Astrocyte (in vitro differentiated cells and primary cell): ENCODE results near the gene ISG15.
"Not testable (repeated sequence)": the region's sequence is repeated elsewhere in the genome, so short reads cannot be mapped to it uniquely, and the experiment has no call there.

Experiments
- CTCF ChIP-seq: IDR thresholded peaks from 2 replicates; pipeline ENCODE4 v1.5.1; 2011; ENCODE audit warnings: low read depth, mild to moderate bottlenecking, inconsistent platforms, low read length, moderate library complexity; ENCODE audit not compliant: insufficient read depth
- EZH2 ChIP-seq: IDR thresholded peaks from 2 replicates; pipeline ENCODE4 v1.6.1; 2012; ENCODE audit warnings: mild to moderate bottlenecking, low read length, inconsistent platforms; ENCODE audit not compliant: insufficient read depth

DNA sequence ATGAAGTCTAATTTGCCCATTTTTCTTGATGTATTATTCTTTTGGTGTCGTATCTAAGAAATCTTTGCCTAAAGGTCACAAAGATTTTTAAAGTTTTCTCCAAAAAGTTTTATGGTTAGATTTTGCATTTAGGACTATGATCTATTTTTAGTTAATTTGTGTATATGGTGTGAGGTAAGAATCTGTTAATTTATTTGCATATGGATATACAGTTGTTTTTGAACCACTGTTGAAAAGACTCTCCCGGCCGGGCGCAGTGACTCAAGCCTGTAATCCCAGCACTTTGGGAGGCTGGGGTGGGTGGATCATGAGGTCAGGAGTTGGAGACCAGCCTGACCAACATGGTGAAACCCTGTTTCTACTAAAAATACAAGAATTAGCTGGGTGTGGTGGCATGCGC is 25.2 kb upstream of the ISG15 start:
- TF ChIP-seq CTCF, EZH2: not testable (repeated sequence)
